ENCODE data around the gene METTL22. TPM values are rescaled to one million over a fixed set of nuclear protein-coding genes. Genes with fewer than 3 reads are reported as not detected.

METTL22 gene
- total RNA-seq, 2 experiments from 2014 or later: 25.7 to 27.6 TPM

DNA sequence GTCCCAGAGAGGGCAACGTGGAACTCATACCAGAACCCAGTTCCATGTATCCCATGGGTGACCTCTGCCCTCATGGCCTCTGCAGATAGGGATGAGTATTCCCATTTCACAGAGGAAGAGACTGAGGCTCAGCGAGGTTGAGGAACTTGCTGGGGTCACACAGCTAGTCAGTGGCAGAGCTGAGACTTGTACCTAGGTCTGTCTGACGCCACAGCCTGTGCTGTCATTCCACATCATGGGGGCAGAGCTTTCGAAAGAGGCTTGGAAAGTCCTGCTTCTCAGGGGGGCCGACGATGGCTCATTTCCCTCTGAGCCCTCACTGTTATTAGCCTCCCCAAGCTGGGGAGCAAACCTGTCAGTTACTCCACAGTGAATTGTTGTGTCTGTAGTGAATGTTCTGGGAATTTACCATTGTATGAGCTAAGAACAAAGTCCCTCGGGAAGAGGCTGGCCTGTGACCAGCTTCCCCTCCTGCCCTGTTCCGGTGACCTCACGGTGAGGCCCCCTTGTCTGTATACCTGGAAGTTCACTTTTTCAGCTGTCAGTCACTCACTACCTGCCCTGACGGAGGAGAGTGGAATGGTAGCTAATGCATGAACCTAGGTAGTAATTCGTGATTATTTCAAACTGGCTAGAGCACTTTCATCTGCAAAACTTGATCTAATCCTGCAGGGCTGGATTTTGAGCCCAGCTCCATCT, 8.9 kb downstream of the METTL22 start:
- POLR2A ChIA-PET: no interaction called here
- DNase-seq: no peak
- H3K27me3 Mint-ChIP-seq: no peaks in the 10 kb centered on the region
- no peak overlapping the region for H3K4me3 Mint-ChIP-seq
- peaks cover 12% of the 10 kb centered on the region for H3K4me1 Mint-ChIP-seq
- no peaks in the 10 kb centered on the region for H3K9me3 Mint-ChIP-seq
- H3K36me3 Mint-ChIP-seq (ENCODE audit: low read depth): peaks cover 47% of the 10 kb centered on the region
- H3K27ac Mint-ChIP-seq: no peak overlapping the region
- CTCF ChIA-PET: no interaction called here

DNA sequence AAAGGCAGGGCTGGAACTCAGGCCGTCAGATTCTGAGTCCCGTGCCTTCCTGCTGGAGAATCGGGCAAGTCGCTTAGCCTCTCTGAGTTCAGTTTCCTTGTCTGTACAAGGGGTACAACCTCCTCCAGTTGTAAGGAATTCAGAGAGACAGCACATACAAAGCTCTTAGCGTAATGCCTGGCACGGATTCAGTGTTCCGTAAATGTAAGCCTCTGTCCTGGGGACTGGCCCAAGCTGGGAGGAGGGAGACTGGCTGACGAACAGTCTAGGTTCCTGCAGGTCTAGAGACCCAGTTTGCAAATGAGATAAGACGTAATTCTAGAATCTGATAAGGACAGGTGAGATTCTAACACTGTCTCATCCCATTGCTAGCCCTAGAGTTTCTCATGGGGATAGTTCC, 9.9 kb downstream of the METTL22 start:
- Mint-ChIP-seq H3K36me3 (ENCODE audit: low read depth) (peaks cover 53% of the 10 kb centered on the region), H3K27ac (no peak overlapping the region), H3K27me3 (no peaks in the 10 kb centered on the region), H3K4me1 (peaks cover 12% of the 10 kb centered on the region), H3K4me3 (no peak overlapping the region), H3K9me3 (no peaks in the 10 kb centered on the region)
- CTCF ChIA-PET: no interaction called here
- POLR2A ChIA-PET: no interaction called here
- no peak for DNase-seq

DNA sequence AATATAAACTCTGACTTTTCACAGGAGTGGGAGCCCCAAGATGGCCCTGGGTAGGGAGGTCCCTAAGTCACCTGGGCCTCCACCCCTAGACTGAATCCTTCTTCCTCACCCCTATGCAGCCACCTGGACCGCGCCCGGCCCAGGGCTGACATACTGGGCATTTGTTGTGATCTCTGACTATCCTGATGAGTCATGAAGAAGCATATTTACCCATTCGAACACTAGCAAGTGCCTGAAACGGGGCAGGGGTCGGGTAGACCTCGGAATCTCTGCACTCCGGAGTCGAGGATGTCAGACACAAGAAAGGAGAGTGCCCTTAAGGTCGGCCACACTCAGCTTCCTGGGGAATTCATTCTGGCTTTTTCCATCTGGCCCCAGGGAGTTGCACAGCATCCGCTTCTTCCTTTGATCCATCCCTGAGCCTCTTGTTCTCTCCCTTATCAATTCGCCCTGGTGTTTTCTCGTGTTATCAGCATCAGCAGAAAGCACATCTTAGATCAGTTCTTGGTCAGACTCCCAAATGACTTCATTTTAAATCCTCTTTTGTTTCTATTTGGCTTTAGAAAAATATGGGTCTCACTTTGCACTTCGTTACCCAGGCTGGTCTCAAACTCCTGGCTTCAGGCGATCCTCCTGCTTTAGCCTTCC, 10.4 kb downstream of the METTL22 start:
- POLR2A ChIA-PET: no interaction called here
- Mint-ChIP-seq H3K27me3 (no peaks in the 10 kb centered on the region), H3K36me3 (ENCODE audit: low read depth) (peaks cover 53% of the 10 kb centered on the region), H3K4me3 (no peak overlapping the region), H3K9me3 (no peaks in the 10 kb centered on the region), H3K27ac (no peak overlapping the region), H3K4me1 (peaks cover 11% of the 10 kb centered on the region)
- CTCF ChIA-PET: no interaction called here
- no peak for DNase-seq

DNA sequence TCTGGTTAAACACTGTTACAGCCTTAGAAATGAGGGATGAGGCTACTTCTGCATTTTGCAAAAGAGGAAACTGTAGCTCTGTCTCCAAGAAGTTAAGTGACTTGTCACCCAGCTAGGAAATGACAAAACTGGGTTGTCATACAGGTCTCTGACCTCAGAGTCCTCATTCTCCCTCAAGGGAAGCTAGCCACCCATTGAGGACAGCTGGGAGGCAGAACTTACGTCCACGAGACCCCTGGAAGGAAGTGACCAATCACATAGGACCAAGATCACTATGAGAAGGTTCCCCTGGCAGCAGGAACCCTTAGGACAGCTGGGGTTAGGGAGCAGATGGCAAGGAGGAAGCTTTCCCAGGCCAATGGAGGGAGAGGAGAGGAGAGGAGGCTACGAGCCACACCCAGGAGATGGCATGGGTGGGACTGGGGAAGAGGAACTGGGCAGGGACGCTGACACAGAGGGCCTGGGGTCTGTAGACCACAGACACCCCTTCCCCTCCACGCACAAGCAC, 11.2 kb downstream of the METTL22 start:
- H3K4me3 Mint-ChIP-seq: no peak overlapping the region
- H3K27ac Mint-ChIP-seq: no peak overlapping the region
- no peaks in the 10 kb centered on the region for H3K9me3 Mint-ChIP-seq
- H3K36me3 Mint-ChIP-seq (ENCODE audit: low read depth): peaks cover 46% of the 10 kb centered on the region
- H3K27me3 Mint-ChIP-seq: no peaks in the 10 kb centered on the region
- CTCF ChIA-PET: no interaction called here
- POLR2A ChIA-PET: no interaction called here
- peaks cover 8% of the 10 kb centered on the region for H3K4me1 Mint-ChIP-seq
- no peak for DNase-seq

DNA sequence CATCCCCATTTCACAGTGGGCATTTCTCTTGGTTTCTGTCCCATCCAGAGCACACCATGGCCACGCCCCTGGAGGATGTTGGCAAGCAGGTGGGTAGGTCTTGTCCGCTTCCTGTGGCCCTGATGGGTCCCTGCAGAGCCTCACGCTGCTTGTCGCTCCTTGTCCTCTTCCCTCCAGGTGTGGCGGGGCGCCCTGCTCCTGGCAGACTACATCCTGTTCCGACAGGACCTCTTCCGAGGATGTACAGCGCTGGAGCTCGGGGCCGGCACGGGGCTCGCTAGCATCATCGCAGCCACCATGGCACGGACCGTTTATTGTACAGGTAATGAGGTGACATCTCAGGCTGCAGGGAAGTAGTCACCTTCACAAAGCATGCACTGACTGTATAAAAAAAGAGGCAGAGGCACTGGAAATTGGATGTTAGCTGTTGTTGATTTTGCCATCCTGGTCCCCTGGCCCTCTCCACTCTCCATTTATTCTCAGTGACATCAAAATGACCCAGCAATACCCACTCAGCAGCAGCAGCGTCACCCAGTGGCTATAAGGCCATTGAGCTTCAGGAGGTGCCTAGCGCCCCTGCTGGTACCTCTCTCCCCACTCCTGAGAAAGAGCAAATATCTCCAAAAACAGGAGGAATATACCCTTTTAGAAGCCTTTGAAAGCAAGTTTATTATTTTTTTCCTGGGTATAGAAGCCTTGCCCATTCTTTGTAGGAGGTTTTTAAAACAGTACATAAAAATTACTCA, 13.7 kb downstream of the METTL22 start:
- ChIA-PET CTCF (no interaction called here), POLR2A (no interaction called here)
- peaks cover 43% of the 10 kb centered on the region for H3K36me3 Mint-ChIP-seq (ENCODE audit: low read depth)
- H3K27ac Mint-ChIP-seq: no peak overlapping the region
- no peak for DNase-seq
- H3K27me3 Mint-ChIP-seq: no peaks in the 10 kb centered on the region
- H3K9me3 Mint-ChIP-seq: no peaks in the 10 kb centered on the region
- H3K4me3 Mint-ChIP-seq: no peak overlapping the region
- no peaks in the 10 kb centered on the region for H3K4me1 Mint-ChIP-seq

DNA sequence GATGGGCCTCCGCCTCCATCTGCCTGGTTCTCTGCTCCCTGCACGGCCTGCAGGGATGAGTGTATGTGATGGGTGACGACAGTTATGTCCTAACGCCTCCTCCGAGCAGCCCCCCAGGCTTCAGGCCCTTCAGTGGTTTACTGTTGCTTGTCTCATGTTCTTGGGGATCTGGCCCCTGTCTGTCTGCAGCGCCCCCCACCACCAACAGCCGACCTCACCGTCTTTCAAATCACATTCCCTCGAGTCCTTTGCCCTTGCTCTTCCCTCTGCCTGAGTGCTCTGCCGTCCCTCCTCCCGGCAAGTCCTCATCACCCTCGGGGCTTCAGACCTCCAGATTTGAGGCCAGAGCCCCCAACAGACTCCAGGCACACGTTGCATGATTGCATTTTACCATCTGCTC, 18.2 kb downstream of the METTL22 start:
- Mint-ChIP-seq H3K27me3 (no peaks in the 10 kb centered on the region), H3K27ac (no peak overlapping the region), H3K4me1 (peaks cover 8% of the 10 kb centered on the region), H3K36me3 (ENCODE audit: low read depth) (peaks cover 55% of the 10 kb centered on the region), H3K4me3 (no peak overlapping the region), H3K9me3 (no peaks in the 10 kb centered on the region)
- POLR2A ChIA-PET: no interaction called here
- CTCF ChIA-PET: no interaction called here
- DNase-seq: no peak

DNA sequence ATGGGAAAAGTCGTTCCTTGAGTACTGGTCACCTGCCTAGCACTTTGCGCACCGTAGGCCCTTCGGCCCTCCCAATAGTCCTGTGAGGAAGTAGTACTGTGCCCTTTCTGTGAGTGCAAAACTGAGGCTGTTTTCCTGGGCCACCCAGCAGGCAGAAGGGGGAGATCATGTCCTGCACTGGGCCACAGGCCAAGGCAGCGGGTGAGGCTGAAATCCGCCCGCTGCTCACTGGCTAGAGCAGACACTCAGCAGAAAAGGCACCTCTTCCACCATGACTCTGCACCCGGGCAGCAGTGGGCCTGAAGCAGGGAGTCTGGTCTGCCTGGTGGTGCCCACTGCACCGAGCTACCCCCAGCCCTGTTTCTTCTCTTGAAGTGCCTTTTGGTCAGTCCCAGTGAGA, 20.2 kb downstream of the METTL22 start:
- Mint-ChIP-seq H3K27ac (no peak overlapping the region), H3K4me1 (peaks cover 17% of the 10 kb centered on the region), H3K36me3 (ENCODE audit: low read depth) (peaks cover 57% of the 10 kb centered on the region), H3K9me3 (no peaks in the 10 kb centered on the region), H3K27me3 (no peaks in the 10 kb centered on the region), H3K4me3 (no peak overlapping the region)
- ChIA-PET POLR2A (no interaction called here), CTCF (interaction anchor here (1.6 kb wide), 1 partner anchor 239 kb away, joined by 4 read pairs; no protein-coding TSS in a partner anchor)
- no peak for DNase-seq

DNA sequence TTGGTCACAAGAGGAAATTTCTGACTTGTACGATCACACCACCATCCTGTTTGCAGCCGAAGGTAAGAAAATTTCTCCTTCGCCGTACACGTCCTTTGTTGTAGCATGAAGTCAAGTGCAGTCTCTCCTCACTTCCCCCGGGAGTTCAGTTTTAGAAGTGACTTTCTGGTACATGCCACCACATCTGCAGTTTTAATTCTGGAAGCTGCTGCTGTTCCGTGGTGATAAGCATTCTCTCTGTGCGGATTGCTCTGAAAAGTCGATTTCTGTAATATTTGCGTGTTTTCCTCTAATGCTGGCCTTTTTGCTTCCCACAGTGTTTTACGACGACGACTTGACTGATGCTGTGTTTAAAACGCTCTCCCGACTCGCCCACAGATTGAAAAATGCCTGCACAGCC, 20.6 kb downstream of the METTL22 start:
- H3K4me3 Mint-ChIP-seq: no peak overlapping the region
- POLR2A ChIA-PET: no interaction called here
- H3K27ac Mint-ChIP-seq: no peak overlapping the region
- peaks cover 17% of the 10 kb centered on the region for H3K4me1 Mint-ChIP-seq
- CTCF ChIA-PET: interaction anchor here (1.6 kb wide), 1 partner anchor 239 kb away, joined by 4 read pairs; no protein-coding TSS in a partner anchor
- no peak for DNase-seq
- no peaks in the 10 kb centered on the region for H3K9me3 Mint-ChIP-seq
- H3K36me3 Mint-ChIP-seq (ENCODE audit: low read depth): peaks cover 62% of the 10 kb centered on the region
- no peaks in the 10 kb centered on the region for H3K27me3 Mint-ChIP-seq

DNA sequence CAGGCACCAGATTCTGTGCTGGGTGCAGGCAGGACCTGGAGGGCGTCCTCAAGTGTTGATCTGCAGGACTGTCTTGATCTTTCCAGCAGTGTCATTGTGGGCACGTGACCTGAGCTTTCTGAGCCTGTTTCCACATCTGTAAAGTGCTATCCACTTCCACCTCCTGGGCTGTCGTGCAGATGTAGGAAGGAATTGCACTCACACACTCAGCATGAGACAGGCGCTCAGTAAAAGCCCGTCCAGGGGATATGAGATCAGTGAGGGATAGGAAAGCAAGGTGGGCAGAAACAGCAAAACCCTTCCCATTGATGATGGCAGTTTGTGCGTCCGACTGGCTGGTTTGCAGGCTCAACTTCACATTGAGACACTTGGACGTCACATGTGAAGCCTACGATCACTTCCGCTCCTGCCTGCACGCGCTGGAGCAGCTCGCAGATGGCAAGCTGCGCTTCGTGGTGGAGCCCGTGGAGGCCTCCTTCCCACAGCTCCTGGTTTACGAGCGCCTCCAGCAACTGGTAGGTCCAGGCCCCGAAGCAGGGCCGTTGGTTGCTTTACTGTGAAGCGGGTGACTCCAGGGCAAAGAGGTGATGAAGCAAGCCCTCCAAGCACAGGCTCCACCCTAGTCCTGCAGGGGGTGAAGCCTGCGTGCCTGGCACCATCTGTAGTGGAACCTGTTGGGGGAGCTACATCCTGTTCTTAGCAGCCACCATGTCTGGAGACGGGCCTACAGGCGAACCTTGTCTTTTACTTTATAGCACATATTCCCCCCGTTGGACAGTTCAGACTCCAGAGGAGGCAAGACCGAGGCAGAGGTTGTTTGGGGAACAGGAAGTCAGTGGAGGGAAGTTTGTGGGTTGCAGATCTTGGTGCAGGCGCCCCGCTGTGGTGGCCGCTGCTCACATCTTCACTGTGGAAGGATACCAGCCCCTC, 23.0 kb downstream of the METTL22 start:
- H3K27ac Mint-ChIP-seq: peak overlapping the region; percentile 75
- POLR2A ChIA-PET: interaction anchor here (1.3 kb wide), 2 partner anchors 16 to 224 kb away, joined by 4 to 5 read pairs; partner anchors contain the start of gene CARHSP1

DNA sequence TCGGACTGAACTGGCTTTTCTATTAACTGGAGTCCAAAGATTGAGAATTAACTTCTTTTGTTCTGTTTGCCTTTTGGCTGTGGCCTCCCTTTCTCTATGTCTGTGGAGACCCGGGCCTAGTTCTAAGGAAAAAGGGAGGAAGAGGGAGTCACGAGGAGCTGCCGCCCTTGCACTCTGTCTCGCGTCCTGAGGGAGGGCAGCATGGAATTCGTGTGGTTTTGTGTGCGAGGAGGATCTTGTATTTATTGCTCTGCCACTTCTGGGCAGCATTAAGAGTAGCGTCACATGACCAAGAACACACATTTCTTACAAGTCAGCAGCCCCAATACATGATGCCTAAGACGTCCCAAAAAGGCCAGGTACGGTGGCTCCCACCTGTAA, 23.6 kb downstream of the METTL22 start:
- Mint-ChIP-seq H3K27me3 (no peaks in the 10 kb centered on the region), H3K27ac (peak overlapping the region; percentile 75), H3K4me1 (peaks cover 17% of the 10 kb centered on the region), H3K4me3 (no peak overlapping the region), H3K36me3 (ENCODE audit: low read depth) (peaks cover 53% of the 10 kb centered on the region), H3K9me3 (no peaks in the 10 kb centered on the region)
- no peak for DNase-seq
- ChIA-PET POLR2A (interaction anchor here (1.3 kb wide), 1 partner anchor 17 kb away, joined by 4 read pairs; no protein-coding TSS in a partner anchor), CTCF (interaction anchor here (1.0 to 1.7 kb wide), 4 partner anchors 9 to 291 kb away, joined by 3 to 4 read pairs (median 4); no protein-coding TSS in a partner anchor)

More for the DNA sequence above, 23.0 kb downstream of the METTL22 start:
- Mint-ChIP-seq H3K4me1 (peaks cover 17% of the 10 kb centered on the region), H3K9me3 (no peaks in the 10 kb centered on the region), H3K27me3 (no peaks in the 10 kb centered on the region), H3K4me3 (no peak overlapping the region), H3K36me3 (ENCODE audit: low read depth) (peaks cover 58% of the 10 kb centered on the region)
- CTCF ChIA-PET: interaction anchor here (0.8 to 1.7 kb wide), 5 partner anchors 9 to 292 kb away, joined by 3 to 4 read pairs (median 4); no protein-coding TSS in a partner anchor
- DNase-seq: peak; percentile 27

DNA sequence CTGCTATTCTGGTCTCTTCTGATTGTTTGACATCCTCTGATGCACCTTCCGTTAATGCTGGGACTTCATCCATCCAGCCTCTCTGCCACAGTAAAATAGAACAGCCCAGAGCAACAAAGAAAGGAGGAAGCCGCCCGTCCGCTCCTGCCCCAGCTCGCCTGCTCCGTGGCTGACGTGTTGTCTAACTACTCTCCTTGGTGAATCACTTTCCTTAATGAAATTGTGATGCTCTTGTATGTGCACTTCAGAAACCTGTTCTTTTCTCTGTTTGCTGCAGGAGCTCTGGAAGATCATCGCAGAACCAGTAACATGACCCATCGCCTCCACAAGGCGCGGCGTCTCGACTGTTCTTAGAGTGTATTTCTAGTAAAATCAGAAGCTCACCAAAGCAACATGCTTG, 24.3 kb downstream of the METTL22 start:
- ChIA-PET POLR2A (interaction anchor here (1.3 kb wide), 1 partner anchor 17 kb away, joined by 4 read pairs; no protein-coding TSS in a partner anchor), CTCF (interaction anchor here (1.7 kb wide), 1 partner anchor 9 kb away, joined by 4 read pairs; no protein-coding TSS in a partner anchor)
- H3K27ac Mint-ChIP-seq: no peak overlapping the region
- DNase-seq: no peak
- no peaks in the 10 kb centered on the region for H3K9me3 Mint-ChIP-seq
- H3K4me1 Mint-ChIP-seq: peaks cover 17% of the 10 kb centered on the region
- no peaks in the 10 kb centered on the region for H3K27me3 Mint-ChIP-seq
- no peak overlapping the region for H3K4me3 Mint-ChIP-seq
- H3K36me3 Mint-ChIP-seq (ENCODE audit: low read depth): peaks cover 53% of the 10 kb centered on the region

DNA sequence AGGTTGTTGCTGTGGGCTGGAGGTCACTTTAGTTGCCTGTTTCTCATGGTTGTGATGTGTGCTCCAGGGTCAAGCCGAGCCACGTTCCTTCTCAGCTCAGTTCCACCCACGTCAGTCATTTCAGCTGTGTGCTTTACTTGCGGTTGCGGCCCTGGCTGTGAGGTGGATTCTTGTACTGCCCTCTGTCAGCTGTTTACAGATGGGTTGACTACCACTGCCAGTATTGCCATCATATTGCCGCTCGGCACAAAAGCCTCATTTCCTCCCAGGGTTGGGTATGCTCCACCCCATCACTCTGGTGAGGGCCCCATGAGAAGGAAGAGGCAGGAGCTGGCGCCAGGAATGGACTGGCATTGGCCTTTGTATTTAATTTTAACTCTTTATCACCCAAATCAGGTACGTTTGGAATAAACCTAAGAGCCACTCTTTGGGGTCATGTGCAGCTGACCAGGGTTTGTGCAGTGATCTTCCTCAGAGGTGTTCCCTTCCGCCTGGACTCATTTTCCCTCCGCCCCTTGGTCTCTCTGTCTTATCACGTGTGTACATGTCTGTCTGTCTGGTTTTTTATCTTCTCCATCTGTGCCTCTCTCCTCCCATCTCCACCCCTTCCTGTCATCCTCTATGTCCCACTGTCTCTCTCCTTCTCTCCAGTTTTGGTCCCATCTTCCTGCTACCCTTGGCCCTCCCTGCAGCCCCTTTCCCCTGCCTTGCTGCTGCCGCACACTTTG, 25.0 kb downstream of the METTL22 start:
- H3K4me1 Mint-ChIP-seq: peaks cover 17% of the 10 kb centered on the region
- CTCF ChIA-PET: interaction anchor here (1.7 kb wide), 1 partner anchor 9 kb away, joined by 4 read pairs; no protein-coding TSS in a partner anchor
- no peaks in the 10 kb centered on the region for H3K27me3 Mint-ChIP-seq
- peaks cover 53% of the 10 kb centered on the region for H3K36me3 Mint-ChIP-seq (ENCODE audit: low read depth)
- H3K27ac Mint-ChIP-seq: no peak overlapping the region
- POLR2A ChIA-PET: no interaction called here
- DNase-seq: no peak
- no peaks in the 10 kb centered on the region for H3K9me3 Mint-ChIP-seq
- no peak overlapping the region for H3K4me3 Mint-ChIP-seq

Measured in activated CD4-positive, alpha-beta memory T cell treated with anti-CD3 and anti-CD28 coated beads, Interleukin-2, amount 10 ng/mL, durations not matched to agents 7 days and 5 days (primary cell).